K562 (cell line): Measurements from ENCODE around the gene LEPROT. TPM values are rescaled to one million over a fixed set of nuclear protein-coding genes. Genes with fewer than 3 reads are reported as not detected.

Experiments
- HDAC1 ChIP-seq, 2 experiments: fragments of 450-650 bp; IDR thresholded peaks; 2 replicates each; pipeline ENCODE4 v1.6.1; 2016 to 2017; ENCODE audit warnings: inconsistent platforms in 1 of 2, mild to moderate bottlenecking in 1 of 2, moderate library complexity in 1 of 2
- KLF1 ChIP-seq: fragments of 450-650 bp; IDR thresholded peaks from 2 replicates; pipeline ENCODE4 v1.6.1; 2016; ENCODE audit warnings: missing genetic modification characterization, missing compliant biosample characterization
- LEF1 ChIP-seq: fragments of 450-650 bp; IDR thresholded peaks from 2 replicates; pipeline ENCODE4 v1.6.1; 2016; ENCODE audit warnings: mild to moderate bottlenecking
- NCOA4 ChIP-seq: fragments of 450-650 bp; IDR thresholded peaks from 2 replicates; pipeline ENCODE4 v1.6.1; 2018; ENCODE audit warnings: mild to moderate bottlenecking; ENCODE audit not compliant: partially characterized antibody
- ZBTB8A ChIP-seq: fragments of 450-650 bp; IDR thresholded peaks from 2 replicates; pipeline ENCODE4 v1.6.1; 2018; ENCODE audit warnings: mild to moderate bottlenecking, moderate library complexity; ENCODE audit not compliant: partially characterized antibody
- ZC3H4 ChIP-seq: sonication (generic); formaldehyde crosslinking; IDR thresholded peaks from 2 replicates; pipeline ENCODE4 v1.9.0; 2021; ENCODE audit warnings: missing genetic modification reagents, borderline replicate concordance
- ZFPM2 ChIP-seq: fragments of 250-450 bp; sonication (Bioruptor Pico); IDR thresholded peaks from 2 replicates; pipeline ENCODE4 v1.5.1; 2022; ENCODE audit warnings: mild to moderate bottlenecking
- ZNF318 ChIP-seq, 2 experiments: fragments of 450-650 bp; IDR thresholded peaks; 2 replicates each; pipeline ENCODE4 v1.6.1; 2016; ENCODE audit warnings: mild to moderate bottlenecking in 2 of 2, borderline replicate concordance in 1 of 2, low read depth in 1 of 2, moderate library complexity in 1 of 2
- ZNF431 ChIP-seq: sonication (generic); formaldehyde crosslinking; IDR thresholded peaks from 2 replicates; pipeline ENCODE4 v1.8.0; 2022; ENCODE audit warnings: mild to moderate bottlenecking, missing genetic modification reagents
- ZNF586 ChIP-seq: fragments of 450-650 bp; formaldehyde crosslinking; conservative IDR thresholded peaks from 2 replicates; pipeline ENCODE4 v1.4.0; 2020; ENCODE audit warnings: mild to moderate bottlenecking, moderate library complexity
- polyA plus RNA-seq, 8 experiments: library from polyadenylated mRNA; depleted of rRNA in 4 of 8; stranded (reverse) in 5 of 8; unstranded in 3 of 8; fragments of >200 nt; fragmentation: Nextera tagmentation in 2 of 8; fragmentation: Illumina TruSeq in 1 of 8; extraction: Ambion mirVana in 2 of 8; extraction: Trizol in 1 of 8; gene quantifications; 2 replicates each; pipeline versions ENCODE4 v1.2.1 to v1.2.3, GENCODE V29; 2011 to 2014; ENCODE audit warnings: inconsistent platforms in 1 of 8, missing spikeins in 1 of 8
- total RNA-seq, 7 experiments: library from RNA; depleted of rRNA in 6 of 7; stranded (reverse); fragments of >200 nt in 6 of 7; fragmentation: Illumina TruSeq in 2 of 7; extraction: Trizol in 2 of 7; gene quantifications; 2 replicates each; pipeline versions ENCODE4 v1.2.1 to v1.2.3, GENCODE V29; 2011 to 2021; ENCODE audit warnings: low replicate concordance in 1 of 7
- TF ChIP-seq, protein P1 (sequence below), 2 experiments: fragments of 450-650 bp; formaldehyde crosslinking in 1 of 2; IDR thresholded peaks; 2 replicates each; pipeline versions ENCODE4 v1.4.0 to v1.6.1; 2014 to 2020; ENCODE audit warnings: mild to moderate bottlenecking in 2 of 2, borderline replicate concordance in 1 of 2, low read depth in 1 of 2

The LEPROT gene
- total and polyA plus RNA-seq, 9 of the 15 experiments (the other 6 are each of a cell fraction or from before 2014, with no cell fraction given) = 28.1 to 97.5 (median 45.8) TPM

- TF ChIP-seq, protein P1, sequence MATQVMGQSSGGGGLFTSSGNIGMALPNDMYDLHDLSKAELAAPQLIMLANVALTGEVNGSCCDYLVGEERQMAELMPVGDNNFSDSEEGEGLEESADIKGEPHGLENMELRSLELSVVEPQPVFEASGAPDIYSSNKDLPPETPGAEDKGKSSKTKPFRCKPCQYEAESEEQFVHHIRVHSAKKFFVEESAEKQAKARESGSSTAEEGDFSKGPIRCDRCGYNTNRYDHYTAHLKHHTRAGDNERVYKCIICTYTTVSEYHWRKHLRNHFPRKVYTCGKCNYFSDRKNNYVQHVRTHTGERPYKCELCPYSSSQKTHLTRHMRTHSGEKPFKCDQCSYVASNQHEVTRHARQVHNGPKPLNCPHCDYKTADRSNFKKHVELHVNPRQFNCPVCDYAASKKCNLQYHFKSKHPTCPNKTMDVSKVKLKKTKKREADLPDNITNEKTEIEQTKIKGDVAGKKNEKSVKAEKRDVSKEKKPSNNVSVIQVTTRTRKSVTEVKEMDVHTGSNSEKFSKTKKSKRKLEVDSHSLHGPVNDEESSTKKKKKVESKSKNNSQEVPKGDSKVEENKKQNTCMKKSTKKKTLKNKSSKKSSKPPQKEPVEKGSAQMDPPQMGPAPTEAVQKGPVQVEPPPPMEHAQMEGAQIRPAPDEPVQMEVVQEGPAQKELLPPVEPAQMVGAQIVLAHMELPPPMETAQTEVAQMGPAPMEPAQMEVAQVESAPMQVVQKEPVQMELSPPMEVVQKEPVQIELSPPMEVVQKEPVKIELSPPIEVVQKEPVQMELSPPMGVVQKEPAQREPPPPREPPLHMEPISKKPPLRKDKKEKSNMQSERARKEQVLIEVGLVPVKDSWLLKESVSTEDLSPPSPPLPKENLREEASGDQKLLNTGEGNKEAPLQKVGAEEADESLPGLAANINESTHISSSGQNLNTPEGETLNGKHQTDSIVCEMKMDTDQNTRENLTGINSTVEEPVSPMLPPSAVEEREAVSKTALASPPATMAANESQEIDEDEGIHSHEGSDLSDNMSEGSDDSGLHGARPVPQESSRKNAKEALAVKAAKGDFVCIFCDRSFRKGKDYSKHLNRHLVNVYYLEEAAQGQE (IDR thresholded peaks at IDR 0.05; ENCODE audit: borderline replicate concordance) = peak; percentile 66
- TF ChIP-seq, protein P1 (CRISPR knock-in tag; IDR thresholded peaks at IDR 0.05; ENCODE audit: low read depth) = no peak
- TF ChIP-seq NCOA4 = no peak
- TF ChIP-seq LEF1 = no peak
- no peak for TF ChIP-seq ZNF431 (CRISPR knock-in tag)
- no peak for TF ChIP-seq ZBTB8A
- TF ChIP-seq ZC3H4 (CRISPR knock-in tag) = no peak
- TF ChIP-seq HDAC1 (IDR thresholded peaks at IDR 0.05) = peak in 1 of 2 experiments; percentile 98; a peak in 2 of 4 replicates
- no peak for TF ChIP-seq ZFPM2 (CRISPR knock-in tag)
- TF ChIP-seq ZNF318 (IDR thresholded peaks at IDR 0.05; ENCODE audit: borderline replicate concordance in 1 of 2, low read depth in 1 of 2) = 0 out of 4 replicates have a peak, but pooled peaks of 1 of the 2 experiments have one; percentile 20
- TF ChIP-seq KLF1 (tag) = no peak
- TF ChIP-seq ZNF586 (CRISPR knock-in tag) = no peak
These were observed 60.4 kb downstream of the LEPROT start (continued) for GRCh38 chr1:65480684-65481405.
